Measurements from ENCODE around the gene SLC15A3.

SLC15A3 gene

GRCh38 chr11:60985501-60985900 is 33.5 kb upstream of the SLC15A3 start:
- no peak for TF ChIP-seq CTCF (IDR thresholded peaks at IDR 0.05; ENCODE audit: low read depth, low read length)
- TF ChIP-seq EZH2phosphoT487 (IDR thresholded peaks at IDR 0.05; ENCODE audit: low read depth), result no peak
- Histone ChIP-seq H3K79me2 (ENCODE audit: low read length) (no peaks in the 10 kb centered on the region), H4K20me1 (ENCODE audit: insufficient read depth, low read length) (no peaks in the 10 kb centered on the region), H3K9ac (ENCODE audit: low read length) (no peak overlapping the region), H3K27me3 (ENCODE audit: low read depth, low read length) (peaks cover 28% of the 10 kb centered on the region), H3K36me3 (replicated peaks; ENCODE audit: low read depth, low read length) (no peaks in the 10 kb centered on the region), H3K9me3 (ENCODE audit: insufficient read depth, low read length) (no peaks in the 10 kb centered on the region), H3K4me1 (ENCODE audit: low read length) (peaks cover 9% of the 10 kb centered on the region), H3K27ac (ENCODE audit: low read length) (no peak overlapping the region), H3K4me3 (ENCODE audit: low read length) (no peak overlapping the region), H2AFZ (ENCODE audit: low read depth, low read length) (no peak overlapping the region), H3K4me2 (ENCODE audit: low read length) (no peak overlapping the region)

- no peaks in the 10 kb centered on the region for H3K79me2 ChIP-seq (ENCODE audit: low read length)
- H3K9me3 ChIP-seq (ENCODE audit: insufficient read depth, low read length), result no peaks in the 10 kb centered on the region
- H3K4me2 ChIP-seq (ENCODE audit: low read length), result no peak overlapping the region
- no peaks in the 10 kb centered on the region for H3K36me3 ChIP-seq (replicated peaks; ENCODE audit: low read depth, low read length)
- H3K27me3 ChIP-seq (ENCODE audit: low read depth, low read length), result peaks cover 28% of the 10 kb centered on the region
- no peak overlapping the region for H3K9ac ChIP-seq (ENCODE audit: low read length)
- TF ChIP-seq CTCF (IDR thresholded peaks at IDR 0.05; ENCODE audit: low read depth, low read length) (no peak), EZH2phosphoT487 (IDR thresholded peaks at IDR 0.05; ENCODE audit: low read depth) (no peak)
- no peak overlapping the region for H3K27ac ChIP-seq (ENCODE audit: low read length)
- H4K20me1 ChIP-seq (ENCODE audit: insufficient read depth, low read length), result no peaks in the 10 kb centered on the region
- H3K4me1 ChIP-seq (ENCODE audit: low read length), result peaks cover 9% of the 10 kb centered on the region
- no peak overlapping the region for H2AFZ ChIP-seq (ENCODE audit: low read depth, low read length)
- H3K4me3 ChIP-seq (ENCODE audit: low read length), result no peak overlapping the region
Observed at GRCh38 chr11:60984636-60985035, 32.7 kb upstream of the SLC15A3 start.

GRCh38 chr11:60984149-60984548 is 32.2 kb upstream of the SLC15A3 start:
- Histone ChIP-seq H2AFZ (ENCODE audit: low read depth, low read length) (no peak overlapping the region), H3K9ac (ENCODE audit: low read length) (no peak overlapping the region), H3K27ac (ENCODE audit: low read length) (no peak overlapping the region), H3K4me3 (ENCODE audit: low read length) (no peak overlapping the region), H4K20me1 (ENCODE audit: insufficient read depth, low read length) (no peaks in the 10 kb centered on the region), H3K4me1 (ENCODE audit: low read length) (peaks cover 9% of the 10 kb centered on the region), H3K9me3 (ENCODE audit: insufficient read depth, low read length) (no peaks in the 10 kb centered on the region), H3K36me3 (replicated peaks; ENCODE audit: low read depth, low read length) (no peaks in the 10 kb centered on the region), H3K4me2 (ENCODE audit: low read length) (no peak overlapping the region), H3K79me2 (ENCODE audit: low read length) (no peaks in the 10 kb centered on the region), H3K27me3 (ENCODE audit: low read depth, low read length) (peaks cover 24% of the 10 kb centered on the region)
- TF ChIP-seq CTCF (IDR thresholded peaks at IDR 0.05; ENCODE audit: low read depth, low read length) (no peak), EZH2phosphoT487 (IDR thresholded peaks at IDR 0.05; ENCODE audit: low read depth) (no peak)

GRCh38 chr11:60982184-60982583 is 30.2 kb upstream of the SLC15A3 start:
- no peak overlapping the region for H3K4me3 ChIP-seq (ENCODE audit: low read length)
- no peak overlapping the region for H3K27ac ChIP-seq (ENCODE audit: low read length)
- H4K20me1 ChIP-seq (ENCODE audit: insufficient read depth, low read length), result no peaks in the 10 kb centered on the region
- H3K9ac ChIP-seq (ENCODE audit: low read length), result no peak overlapping the region
- H3K79me2 ChIP-seq (ENCODE audit: low read length), result no peaks in the 10 kb centered on the region
- no peaks in the 10 kb centered on the region for H3K9me3 ChIP-seq (ENCODE audit: insufficient read depth, low read length)
- peaks cover 9% of the 10 kb centered on the region for H3K4me1 ChIP-seq (ENCODE audit: low read length)
- H2AFZ ChIP-seq (ENCODE audit: low read depth, low read length), result no peak overlapping the region
- no peak overlapping the region for H3K4me2 ChIP-seq (ENCODE audit: low read length)
- H3K36me3 ChIP-seq (replicated peaks; ENCODE audit: low read depth, low read length), result no peaks in the 10 kb centered on the region
- TF ChIP-seq CTCF (IDR thresholded peaks at IDR 0.05; ENCODE audit: low read depth, low read length) (no peak), EZH2phosphoT487 (IDR thresholded peaks at IDR 0.05; ENCODE audit: low read depth) (no peak)
- H3K27me3 ChIP-seq (ENCODE audit: low read depth, low read length), result peaks cover 20% of the 10 kb centered on the region
